Suppressor macrophage treated with lipopolysaccharide for 4 hours (primary cell): ENCODE data around the gene TAF11L11.
"Not testable (repeated sequence)": the region's sequence is repeated elsewhere in the genome, so short reads cannot be mapped to it uniquely, and the experiment has no call there.

ENCODE experiments used
- DNase-seq: peaks from one replicate; pipeline ENCODE4 v3.0.0-alpha.2; 2020

Gene TAF11L11

DNA sequence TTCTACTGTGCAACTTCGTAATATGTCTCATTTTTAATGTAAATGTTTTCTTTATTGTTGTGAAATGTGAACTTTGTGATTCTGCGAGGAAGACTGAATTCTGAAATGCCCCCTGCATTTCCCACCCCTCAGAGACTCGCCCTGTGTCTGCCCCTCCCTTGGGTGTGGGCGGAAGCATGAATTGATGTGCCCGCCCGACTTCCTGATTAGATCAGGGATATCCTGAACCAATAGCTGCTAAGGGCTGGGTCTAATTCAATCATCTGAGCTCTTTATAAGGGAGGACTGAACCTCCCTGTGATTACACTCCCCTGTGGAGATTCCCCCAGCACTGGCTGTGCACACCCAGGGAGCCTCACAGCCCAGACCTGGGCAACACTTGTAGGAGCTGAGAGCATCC, at the start of gene TAF11L11:
Gene TAF11L11 (plus strand): TSS at position 304 of the 400 bp plus-strand sequence.
- DNase-seq, result not testable (repeated sequence)

DNA sequence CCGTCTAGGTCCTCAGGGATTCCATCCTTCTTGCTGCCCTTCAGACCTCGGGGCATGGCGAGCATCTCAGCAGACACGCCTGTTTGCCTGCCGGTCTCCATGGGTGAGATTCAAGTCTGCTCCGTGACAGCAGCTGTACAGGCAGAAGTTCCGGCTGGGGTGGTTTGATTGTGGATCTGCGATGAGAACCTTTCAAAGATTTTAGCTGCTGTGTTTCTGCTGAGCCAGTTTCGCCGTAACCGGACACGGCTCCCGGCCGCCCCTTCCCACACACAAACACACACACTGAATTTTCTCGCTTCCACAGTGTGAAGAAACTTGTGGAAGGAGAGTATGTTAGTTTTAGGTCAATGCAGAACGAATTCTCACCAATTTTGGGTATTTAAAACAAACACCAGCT, 18.3 kb upstream of the TAF11L11 start, which contains the start of gene TAF11L7:
Gene TAF11L7 (minus strand): TSS at position 101 of the 400 bp plus-strand sequence.
- DNase-seq, result not testable (repeated sequence)

DNA sequence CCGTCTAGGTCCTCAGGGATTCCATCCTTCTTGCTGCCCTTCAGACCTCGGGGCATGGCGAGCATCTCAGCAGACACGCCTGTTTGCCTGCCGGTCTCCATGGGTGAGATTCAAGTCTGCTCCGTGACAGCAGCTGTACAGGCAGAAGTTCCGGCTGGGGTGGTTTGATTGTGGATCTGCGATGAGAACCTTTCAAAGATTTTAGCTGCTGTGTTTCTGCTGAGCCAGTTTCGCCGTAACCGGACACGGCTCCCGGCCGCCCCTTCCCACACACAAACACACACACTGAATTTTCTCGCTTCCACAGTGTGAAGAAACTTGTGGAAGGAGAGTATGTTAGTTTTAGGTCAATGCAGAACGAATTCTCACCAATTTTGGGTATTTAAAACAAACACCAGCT, 13.1 kb upstream of the TAF11L11 start, which contains the start of gene TAF11L8:
Gene TAF11L8 (minus strand): TSS at position 101 of the 400 bp plus-strand sequence.
- DNase-seq, result not testable (repeated sequence)

DNA sequence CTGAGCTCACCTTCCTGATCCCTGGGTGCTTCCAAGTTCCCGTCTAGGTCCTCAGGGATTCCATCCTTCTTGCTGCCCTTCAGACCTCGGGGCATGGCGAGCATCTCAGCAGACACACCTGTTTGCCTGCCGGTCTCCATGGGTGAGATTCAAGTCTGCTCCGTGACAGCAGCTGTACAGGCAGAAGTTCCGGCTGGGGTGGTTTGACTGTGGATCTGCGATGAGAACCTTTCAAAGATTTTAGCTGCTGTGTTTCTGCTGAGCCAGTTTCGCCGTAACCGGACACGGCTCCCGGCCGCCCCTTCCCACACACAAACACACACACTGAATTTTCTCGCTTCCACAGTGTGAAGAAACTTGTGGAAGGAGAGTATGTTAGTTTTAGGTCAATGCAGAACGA, 9.7 kb upstream of the TAF11L11 start, which contains the start of gene TAF11L9:
Gene TAF11L9 (minus strand): TSS at position 140 of the 400 bp plus-strand sequence.
- DNase-seq, result not testable (repeated sequence)

DNA sequence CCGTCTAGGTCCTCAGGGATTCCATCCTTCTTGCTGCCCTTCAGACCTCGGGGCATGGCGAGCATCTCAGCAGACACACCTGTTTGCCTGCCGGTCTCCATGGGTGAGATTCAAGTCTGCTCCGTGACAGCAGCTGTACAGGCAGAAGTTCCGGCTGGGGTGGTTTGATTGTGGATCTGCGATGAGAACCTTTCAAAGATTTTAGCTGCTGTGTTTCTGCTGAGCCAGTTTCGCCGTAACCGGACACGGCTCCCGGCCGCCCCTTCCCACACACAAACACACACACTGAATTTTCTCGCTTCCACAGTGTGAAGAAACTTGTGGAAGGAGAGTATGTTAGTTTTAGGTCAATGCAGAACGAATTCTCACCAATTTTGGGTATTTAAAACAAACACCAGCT, 6.3 kb upstream of the TAF11L11 start, which contains the start of gene TAF11L10:
Gene TAF11L10 (minus strand): TSS at position 101 of the 400 bp plus-strand sequence.
- not testable (repeated sequence) for DNase-seq

DNA sequence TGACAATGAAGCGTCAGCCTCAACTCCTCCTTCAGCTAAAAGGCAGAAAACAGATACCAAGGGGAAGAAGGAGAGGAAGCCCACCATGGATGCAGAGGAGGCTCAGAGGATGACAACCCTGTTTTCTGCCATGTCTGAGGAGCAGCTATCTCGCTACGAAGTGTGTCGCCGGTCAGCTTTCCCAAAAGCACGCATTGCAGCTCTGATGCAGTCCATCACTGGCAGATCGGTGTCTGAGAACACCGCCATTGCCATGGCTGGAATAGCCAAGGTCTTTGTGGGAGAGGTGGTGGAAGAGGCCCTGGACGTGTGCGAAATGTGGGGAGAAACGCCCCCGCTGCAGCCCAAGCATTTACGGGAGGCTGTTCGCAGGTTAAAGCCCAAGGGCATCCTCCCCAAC, 968 bp downstream of the TAF11L11 start:
- no peak for DNase-seq

DNA sequence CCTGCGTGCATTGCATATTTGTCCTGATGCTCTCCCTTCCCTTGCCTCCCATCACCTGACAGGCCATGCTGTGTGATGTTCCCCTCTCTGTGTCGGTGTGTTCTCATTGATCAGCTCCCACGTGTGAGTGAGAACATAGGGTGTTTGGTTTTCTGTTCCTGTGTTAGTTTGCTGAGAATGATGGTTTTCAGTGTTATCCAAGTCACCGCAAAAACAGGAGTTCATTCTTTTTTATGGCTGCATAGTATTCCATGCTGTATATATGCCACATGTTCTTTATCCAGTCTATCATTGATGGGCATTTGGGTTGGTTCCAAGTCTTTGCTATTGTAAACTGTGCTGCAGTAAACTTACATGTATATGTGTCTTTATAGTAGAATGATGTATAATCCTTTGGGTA, 3.5 kb downstream of the TAF11L11 start:
- DNase-seq, result not testable (repeated sequence)

DNA sequence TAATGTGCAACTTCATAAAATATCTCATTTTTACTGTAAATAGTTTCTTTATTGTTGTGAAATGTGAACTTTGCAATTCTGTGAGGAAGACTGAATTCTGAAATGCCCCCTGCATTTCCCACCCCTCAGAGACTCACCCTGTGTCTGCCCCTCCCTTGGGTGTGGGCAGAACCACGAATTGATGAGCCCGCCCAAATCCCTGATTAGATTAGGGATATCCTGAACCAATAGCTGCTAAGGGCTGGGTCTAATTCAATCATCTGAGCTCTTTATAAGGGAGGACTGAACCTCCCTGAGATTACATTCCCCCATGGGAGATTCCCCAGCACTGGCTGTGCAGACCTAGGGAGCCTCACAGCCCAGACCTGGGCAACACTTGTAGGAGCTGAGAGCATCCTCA, 6.1 kb downstream of the TAF11L11 start, which contains the start of gene TAF11L12:
Gene TAF11L12 (plus strand): TSS at position 301 of the 400 bp plus-strand sequence.
- not testable (repeated sequence) for DNase-seq

DNA sequence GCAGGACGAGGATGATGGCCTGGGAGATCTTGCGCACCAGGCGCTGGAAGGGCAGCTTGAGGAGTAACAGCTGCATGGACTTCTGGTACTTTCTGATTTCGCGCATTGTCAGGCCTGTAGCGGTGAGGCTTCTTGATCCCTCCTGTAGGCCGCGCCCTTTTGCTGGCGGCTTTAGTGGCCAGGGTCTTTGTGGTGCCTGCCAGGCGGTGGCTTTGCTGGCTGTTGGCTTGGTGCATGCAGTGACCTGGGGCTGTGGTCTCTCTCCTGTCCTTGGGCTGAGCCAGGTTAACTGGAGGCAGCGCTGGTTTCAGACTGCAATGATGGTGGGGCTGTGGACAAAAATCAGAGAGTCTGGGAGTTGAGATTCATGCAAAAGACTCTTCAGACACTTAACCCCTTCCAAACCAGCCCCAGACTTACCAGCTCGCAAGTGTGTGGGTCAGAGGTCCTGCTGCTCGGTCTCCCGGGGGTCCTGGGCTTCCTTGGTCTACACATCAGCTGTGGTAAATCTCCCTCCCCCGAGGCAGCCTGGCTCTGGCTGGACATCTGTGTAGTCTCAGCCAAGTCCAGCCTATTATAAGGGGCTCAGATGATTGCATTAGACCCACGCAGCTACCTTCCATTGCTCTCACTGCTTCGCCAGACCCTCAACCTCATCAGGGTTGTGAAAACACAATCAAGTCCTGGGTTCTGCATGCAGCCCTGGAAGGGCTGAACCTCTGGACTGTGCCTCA, 11.1 kb downstream of the TAF11L11 start:
- DNase-seq, result no peak

DNA sequence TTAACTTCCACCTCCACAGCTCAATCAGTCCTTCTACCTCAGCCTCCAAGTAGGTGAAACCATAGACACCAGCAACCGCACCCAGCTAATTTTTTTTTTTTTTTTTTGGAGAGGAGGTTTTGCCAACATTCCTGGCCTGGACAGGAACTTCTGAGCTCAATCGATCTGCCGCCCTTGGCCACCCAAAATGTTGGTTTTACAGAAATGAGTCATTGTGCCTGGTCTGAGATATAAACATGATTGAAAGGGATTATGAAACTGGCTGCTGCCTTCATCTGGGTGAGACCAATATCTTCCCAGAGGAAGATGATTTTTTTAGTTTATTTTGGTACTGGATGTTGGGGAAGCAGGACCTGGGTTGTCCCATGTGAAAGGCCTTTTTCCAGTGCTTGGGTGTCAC, 15.4 kb downstream of the TAF11L11 start:
- DNase-seq, result no peak

DNA sequence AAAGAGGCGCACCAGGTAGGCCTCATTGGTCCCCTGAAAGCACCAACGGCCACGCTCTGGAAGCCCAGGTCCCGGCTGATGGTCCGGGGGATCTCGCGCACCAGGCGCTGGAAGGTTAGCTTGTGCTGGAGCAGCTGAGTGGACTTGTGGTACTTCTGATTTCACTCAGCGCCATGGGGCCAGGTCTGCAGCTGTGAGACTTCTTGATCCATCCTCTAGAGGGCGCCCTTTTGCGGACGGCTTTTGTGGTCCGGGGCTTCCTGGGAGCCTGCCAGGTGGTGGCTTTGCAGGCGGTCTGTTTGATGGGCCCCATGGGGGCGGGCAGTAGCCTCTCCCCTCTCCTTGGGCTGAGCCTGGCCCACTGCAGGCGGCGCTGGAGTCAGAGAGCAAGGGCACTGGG, 16.6 kb downstream of the TAF11L11 start:
- no peak for DNase-seq

DNA sequence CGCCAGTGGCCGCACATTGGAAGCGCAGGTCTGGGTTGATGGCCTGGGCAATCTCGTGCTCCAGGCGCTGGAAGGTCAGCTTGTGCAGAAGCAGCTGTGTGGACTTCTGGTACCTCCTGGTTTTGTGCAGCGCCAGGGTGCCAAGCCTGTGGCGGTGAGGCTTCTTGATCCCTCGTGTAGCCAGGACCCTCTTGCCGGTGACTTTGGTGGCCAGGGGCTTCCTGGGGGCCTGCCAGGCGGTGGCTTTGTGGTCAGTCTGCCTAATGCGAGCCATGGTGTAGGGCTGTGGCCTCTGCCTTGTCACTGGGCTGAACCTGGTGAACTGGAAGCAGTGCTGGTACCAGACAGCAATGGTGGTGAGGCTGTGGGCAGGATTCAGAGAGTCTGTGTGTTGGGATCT, 21.7 kb downstream of the TAF11L11 start:
- no peak for DNase-seq

DNA sequence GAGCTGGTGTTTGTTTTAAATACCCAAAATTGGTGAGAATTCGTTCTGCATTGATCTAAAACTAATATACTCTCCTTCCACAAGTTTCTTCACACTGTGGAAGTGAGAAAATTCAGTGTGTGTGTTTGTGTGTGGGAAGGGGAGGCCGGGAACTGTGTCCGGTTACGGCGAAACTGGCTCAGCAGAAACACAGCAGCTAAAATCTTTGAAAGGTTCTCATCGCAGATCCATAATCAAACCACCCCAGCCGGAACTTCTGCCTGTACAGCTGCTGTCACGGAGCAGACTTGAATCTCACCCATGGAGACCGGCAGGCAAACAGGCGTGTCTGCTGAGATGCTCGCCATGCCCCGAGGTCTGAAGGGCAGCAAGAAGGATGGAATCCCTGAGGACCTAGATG, 27.8 kb downstream of the TAF11L11 start, which contains the start of gene TAF11L13:
Gene TAF11L13 (plus strand): TSS at position 301 of the 400 bp plus-strand sequence.
- not testable (repeated sequence) for DNase-seq

DNA sequence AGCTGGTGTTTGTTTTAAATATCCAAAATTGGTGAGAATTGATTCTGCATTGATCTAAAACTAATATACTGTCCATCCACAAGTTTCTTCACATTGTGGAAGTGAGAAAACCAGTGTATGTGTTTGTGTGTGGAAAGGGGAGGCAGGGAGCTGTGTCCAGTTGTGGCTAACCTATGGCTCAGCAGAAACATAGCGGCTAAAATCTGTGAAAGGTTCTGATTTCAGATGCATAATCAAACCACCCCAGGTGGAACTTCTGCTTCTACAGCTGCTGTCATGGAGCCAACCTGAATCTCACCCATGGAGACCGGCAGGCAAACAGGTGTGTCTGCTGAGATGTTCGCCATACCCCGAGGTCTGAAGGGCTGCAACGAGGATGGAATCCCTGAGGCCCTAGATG, 30.2 kb downstream of the TAF11L11 start, which contains the start of gene TAF11L14:
Gene TAF11L14 (plus strand): TSS at position 301 of the 400 bp plus-strand sequence.
- no peak for DNase-seq

DNA sequence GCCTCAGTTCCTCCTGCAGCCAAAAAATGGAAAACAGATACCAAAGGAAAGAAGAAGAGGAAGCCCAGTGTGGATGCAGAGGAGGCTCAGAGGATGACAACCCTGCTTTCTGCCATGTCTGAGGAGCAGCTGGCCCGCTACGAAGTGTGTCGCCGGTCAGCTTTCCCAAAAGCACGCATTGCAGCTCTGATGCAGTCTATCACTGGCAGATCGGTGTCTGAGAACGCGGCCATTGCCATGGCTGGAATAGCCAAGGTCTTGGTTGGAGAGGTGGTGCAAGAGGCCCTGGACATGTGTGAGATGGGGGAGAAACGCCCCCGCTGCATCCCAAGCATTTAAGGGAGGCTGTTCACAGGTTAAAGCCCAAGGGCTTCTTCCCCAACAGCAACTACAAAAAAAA, 45.2 kb downstream of the TAF11L11 start:
- DNase-seq, result not testable (repeated sequence)

DNA sequence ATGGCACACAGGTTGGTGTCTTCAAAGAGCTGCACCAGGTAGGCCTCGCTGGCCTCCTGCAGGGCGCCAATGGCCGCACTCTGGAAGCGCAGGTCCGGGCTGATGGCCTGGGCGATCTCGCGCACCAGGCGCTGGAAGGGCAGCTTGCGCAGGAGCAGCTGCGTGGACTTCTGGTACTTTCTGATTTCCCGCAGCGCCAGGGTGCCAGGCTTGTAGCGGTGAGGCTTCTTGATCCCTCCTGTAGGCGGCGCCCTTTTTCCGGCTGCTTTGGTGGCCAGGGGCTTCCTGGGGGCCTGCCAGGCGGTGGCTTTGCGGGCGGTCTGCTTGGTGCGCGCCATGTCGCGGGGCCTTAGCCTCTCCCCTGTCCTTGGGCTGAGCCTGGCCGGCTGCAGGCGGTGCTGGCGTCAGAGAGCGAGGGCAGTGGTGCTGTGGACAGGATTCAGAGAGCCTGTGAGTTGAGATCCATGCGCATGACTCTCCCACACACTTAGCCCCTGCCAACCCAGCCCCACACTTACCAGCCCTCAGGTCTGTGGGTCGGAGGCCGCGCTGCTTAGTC, 51.3 kb downstream of the TAF11L11 start:
- not testable (repeated sequence) for DNase-seq
